IMR-90 (cell line): ENCODE results near the gene FBRS. TPM values are rescaled to one million over a fixed set of nuclear protein-coding genes. Genes with fewer than 3 reads are reported as not detected.

Source experiments
- ATAC-seq: fragments of 200-7000 bp; cut with Tn5 transposase; 2 replicates; pipeline ENCODE4 v1.9.1; 2020; ENCODE audit warnings: low read depth, mild to moderate bottlenecking, moderate library complexity
- BruUV-seq: library from RNA; stranded (reverse); fragments of 400-500 nt; replicated peaks from 2 replicates; lab custom pipeline; 2021; lab: Mats Ljungman, UMichigan
- CTCF ChIA-PET: fragments of 300-600 bp; formaldehyde crosslinking; extraction: SDS; loops from one replicate; lab custom pipeline; 2021; ENCODE audit warnings: antibody characterized with exemption; lab: Yijun Ruan, JAX
- POLR2A ChIA-PET: fragments of 300-600 bp; sonication (Branson Sonifier 250); formaldehyde crosslinking; loops from one replicate; lab custom pipeline; 2022; ENCODE audit warnings: antibody characterized with exemption; ENCODE audit not compliant: unreplicated experiment; lab: Charles Lee
- DNase-seq: peaks from one replicate; pipeline ENCODE4 v3.0.0; 2013
- H2AFZ ChIP-seq: replicated peaks from 2 replicates; pipeline ENCODE3; 2013; ENCODE audit warnings: low read length, mild to moderate bottlenecking; ENCODE audit not compliant: poor library complexity
- H2AK5ac ChIP-seq: 2 replicates; pipeline ENCODE4 v1.6.1; 2013; ENCODE audit warnings: low read depth, low read length, inconsistent platforms
- H2AK9ac ChIP-seq: replicated peaks from 2 replicates; pipeline ENCODE3; 2013; ENCODE audit warnings: mild to moderate bottlenecking, low read depth, low read length, moderate library complexity; ENCODE audit not compliant: poor library complexity
- H2BK120ac ChIP-seq: 2 replicates; pipeline ENCODE4 v1.6.1; 2013; ENCODE audit warnings: low read depth, low read length, inconsistent platforms
- H2BK15ac ChIP-seq: 3 replicates; pipeline ENCODE4 v1.6.1; 2013; ENCODE audit warnings: low read depth, low read length, inconsistent platforms
- H2BK20ac ChIP-seq: 2 replicates; pipeline ENCODE4 v1.6.1; 2013; ENCODE audit warnings: low read depth, mild to moderate bottlenecking, inconsistent platforms, low read length, moderate library complexity
- H2BK5ac ChIP-seq: 2 replicates; pipeline ENCODE4 v1.6.1; 2013; ENCODE audit warnings: mild to moderate bottlenecking, low read depth, low read length, inconsistent platforms; ENCODE audit not compliant: poor library complexity, severe bottlenecking
- H3K14ac ChIP-seq: replicated peaks from 2 replicates; pipeline ENCODE4 v1.6.1; 2013; ENCODE audit warnings: low read depth, low read length, inconsistent platforms
- H3K18ac ChIP-seq: 2 replicates; pipeline ENCODE4 v1.6.1; 2013; ENCODE audit warnings: low read depth, low read length, control low read depth
- H3K23ac ChIP-seq: 2 replicates; pipeline ENCODE4 v1.6.1; 2013; ENCODE audit warnings: low read depth, low read length, inconsistent platforms
- H3K27ac ChIP-seq: 2 replicates; pipeline ENCODE4 v1.5.1; 2013; ENCODE audit warnings: mild to moderate bottlenecking, control low read depth, low read length; ENCODE audit not compliant: insufficient read depth
- H3K27me3 ChIP-seq: 2 replicates; pipeline ENCODE4 v1.6.1; 2013; ENCODE audit warnings: low read length; ENCODE audit not compliant: control insufficient read depth, insufficient read depth
- H3K36me3 ChIP-seq: 2 replicates; pipeline ENCODE4 v1.6.1; 2013; ENCODE audit warnings: low read length, mixed read lengths; ENCODE audit not compliant: control insufficient read depth, insufficient read depth
- H3K4ac ChIP-seq: 2 replicates; pipeline ENCODE4 v1.6.1; 2013; ENCODE audit warnings: low read depth, low read length, inconsistent platforms
- H3K4me1 ChIP-seq: 2 replicates; pipeline ENCODE4 v1.6.1; 2013; ENCODE audit warnings: low read length, mixed read lengths; ENCODE audit not compliant: control insufficient read depth, insufficient read depth
- H3K4me2 ChIP-seq: 2 replicates; pipeline ENCODE4 v1.6.1; 2013; ENCODE audit warnings: low read depth, mild to moderate bottlenecking, control low read depth, low read length, moderate library complexity
- H3K4me3 ChIP-seq: 2 replicates; pipeline ENCODE4 v1.5.1; 2013; ENCODE audit warnings: low read depth, mild to moderate bottlenecking, control low read depth, low read length, moderate library complexity; ENCODE audit not compliant: insufficient read depth
- H3K56ac ChIP-seq: 2 replicates; pipeline ENCODE4 v1.6.1; 2013; ENCODE audit warnings: low read length, inconsistent platforms; ENCODE audit not compliant: insufficient read depth; ENCODE audit errors: extremely low read depth
- H3K79me1 ChIP-seq, 2 experiments: 2 replicates each; pipeline ENCODE4 v1.6.1; 2013; ENCODE audit warnings: low read length in 2 of 2, inconsistent platforms in 1 of 2, low read depth in 1 of 2
- H3K9ac ChIP-seq: 2 replicates; pipeline ENCODE4 v1.6.1; 2013; ENCODE audit warnings: low read depth, low read length, control low read depth
- H3K9me1 ChIP-seq: 2 replicates; pipeline ENCODE4 v1.6.1; 2013; ENCODE audit warnings: low read length, inconsistent platforms; ENCODE audit not compliant: insufficient read depth
- H3K9me3 ChIP-seq: 2 replicates; pipeline ENCODE4 v1.6.1; 2013; ENCODE audit warnings: low read length; ENCODE audit not compliant: control insufficient read depth, insufficient read depth
- H4K20me1 ChIP-seq: 2 replicates; pipeline ENCODE4 v1.6.1; 2013; ENCODE audit warnings: low read length, inconsistent platforms; ENCODE audit not compliant: insufficient read depth
- H4K5ac ChIP-seq: 2 replicates; pipeline ENCODE4 v1.6.1; 2013; ENCODE audit warnings: mild to moderate bottlenecking, low read depth, low read length, control low read depth
- H4K8ac ChIP-seq, 2 experiments: 2 replicates each; pipeline ENCODE4 v1.6.1; 2013; ENCODE audit warnings: low read depth in 2 of 2, low read length in 2 of 2, control low read depth in 1 of 2, inconsistent platforms in 1 of 2
- H4K91ac ChIP-seq: 2 replicates; pipeline ENCODE4 v1.6.1; 2013; ENCODE audit warnings: low read depth, low read length, inconsistent platforms; ENCODE audit not compliant: insufficient read depth
- BHLHE40 ChIP-seq: fragments of 150-350 bp; IDR thresholded peaks from 2 replicates; pipeline ENCODE4 v1.6.1; 2016; ENCODE audit warnings: mild to moderate bottlenecking, low read depth, low read length
- CEBPB ChIP-seq: IDR thresholded peaks from 2 replicates; pipeline ENCODE4 v1.6.1; 2012; ENCODE audit warnings: low read depth, low read length, improper control_type of control experiment
- CHD1 ChIP-seq: IDR thresholded peaks from 2 replicates; pipeline ENCODE4 v1.6.1; 2012; ENCODE audit warnings: low read depth, low read length, improper control_type of control experiment
- CTCF ChIP-seq: conservative IDR thresholded peaks from 2 replicates; pipeline ENCODE4 v1.5.1; 2012; ENCODE audit warnings: mild to moderate bottlenecking, low read depth, low read length, improper control_type of control experiment
- ELK1 ChIP-seq: fragments of 150-350 bp; IDR thresholded peaks from 2 replicates; pipeline ENCODE4 v1.6.1; 2016; ENCODE audit warnings: low read depth, mild to moderate bottlenecking, low read length, moderate library complexity, borderline replicate concordance
- FOS ChIP-seq: fragments of 150-350 bp; IDR thresholded peaks from 2 replicates; pipeline ENCODE4 v1.6.1; 2016; ENCODE audit warnings: low read depth, low read length
- MAFK ChIP-seq: IDR thresholded peaks from 2 replicates; pipeline ENCODE4 v1.6.1; 2012; ENCODE audit warnings: low read depth, low read length, improper control_type of control experiment
- MAZ ChIP-seq: IDR thresholded peaks from 2 replicates; pipeline ENCODE4 v1.6.1; 2012; ENCODE audit warnings: low read depth, mild to moderate bottlenecking, low read length, improper control_type of control experiment, moderate library complexity, borderline replicate concordance
- MXI1 ChIP-seq: IDR thresholded peaks from 2 replicates; pipeline ENCODE4 v1.6.1; 2012; ENCODE audit warnings: low read depth, mild to moderate bottlenecking, low read length, moderate library complexity, borderline replicate concordance
- NFE2L2 ChIP-seq: fragments of 150-350 bp; IDR thresholded peaks from 2 replicates; pipeline ENCODE4 v1.6.1; 2016; ENCODE audit warnings: low read depth, mild to moderate bottlenecking, low read length
- POLR2A ChIP-seq: IDR thresholded peaks from 2 replicates; pipeline ENCODE4 v1.6.1; 2012; ENCODE audit warnings: mild to moderate bottlenecking, low read depth, low read length
- RAD21 ChIP-seq: IDR thresholded peaks from 2 replicates; pipeline ENCODE4 v1.6.1; 2012; ENCODE audit warnings: low read length, improper control_type of control experiment
- RCOR1 ChIP-seq: IDR thresholded peaks from 2 replicates; pipeline ENCODE4 v1.6.1; 2012; ENCODE audit warnings: mild to moderate bottlenecking, low read length, improper control_type of control experiment; ENCODE audit not compliant: insufficient replicate concordance
- RFX5 ChIP-seq: IDR thresholded peaks from 2 replicates; pipeline ENCODE4 v1.8.0; 2012; ENCODE audit warnings: low read depth, mild to moderate bottlenecking, low read length, moderate library complexity
- SMC3 ChIP-seq: fragments of 150-350 bp; IDR thresholded peaks from 2 replicates; pipeline ENCODE4 v1.6.1; 2016; ENCODE audit warnings: low read depth, mild to moderate bottlenecking, antibody characterized with exemption, low read length, moderate library complexity
- USF2 ChIP-seq: fragments of 150-350 bp; IDR thresholded peaks from 2 replicates; pipeline ENCODE4 v1.6.1; 2017; ENCODE audit warnings: mild to moderate bottlenecking, antibody characterized with exemption, low read length, low read depth
- WGBS, 2 experiments: methylation state at CpG; one replicate each; pipeline versions ENCODE4 v1.1.5 to v1.1.7; 2013; ENCODE audit warnings: missing lambda C conversion rate in 2 of 2; ENCODE audit not compliant: insufficient read length in 1 of 2; ENCODE audit errors: extremely low coverage in 2 of 2; 5-methylcytosine and 5-hydroxymethylcytosine counted together
- dilution Hi-C: fragments of 300-500 bp; cut with HindIII; formaldehyde crosslinking; loops from one replicate; pipeline ENCODE4 v1.14.3; 2018; ENCODE audit warnings: low sequenced_read_pairs; ENCODE audit not compliant: unreplicated experiment
- in situ Hi-C: fragments of 300-500 bp; cut with MboI; formaldehyde crosslinking; loops from 3 replicates; pipeline ENCODE4 v1.14.3; 2019; ENCODE audit warnings: low sequenced_read_pairs, inconsistent platforms, mixed read lengths
- intact Hi-C: fragments of 100-400 bp; cut with micrococcal nuclease; formaldehyde crosslinking; loops from 2 replicates; pipeline ENCODE4 v1.10.0; 2022
- polyA plus RNA-seq, 3 experiments: library from polyadenylated mRNA; depleted of rRNA; stranded (reverse); fragments of >200 nt; gene quantifications; 2 replicates each; pipeline ENCODE4 v1.2.3, GENCODE V29; 2012; ENCODE audit warnings: low replicate concordance in 1 of 3
- total RNA-seq: library from RNA; depleted of rRNA; stranded (reverse); fragments of >200 nt; gene quantifications from 2 replicates; pipeline ENCODE4 v1.2.3, GENCODE V29; 2012

FBRS gene
- total and polyA plus RNA-seq, 2 of the 4 experiments (the other 2 are of a cell fraction) = 2.0 to 22.4 TPM

GRCh38 chr16:30710971-30711370, 52.7 kb downstream of the FBRS start:
- Histone ChIP-seq H3K36me3 (peaks cover 79% of the 10 kb centered on the region), H3K9me3 (no peaks in the 10 kb centered on the region), H2AK9ac (no peak overlapping the region), H3K56ac (no peak overlapping the region), H3K27me3 (no peaks in the 10 kb centered on the region), H2BK5ac (no peak overlapping the region), H3K4me2 (no peak overlapping the region), H3K27ac (no peak overlapping the region), H4K5ac (no peak overlapping the region), H3K9me1 (peaks cover 7% of the 10 kb centered on the region; the same call in 1 of the 2 replicates), H3K79me1 (peaks cover 33 to 55% of the 10 kb centered on the region in 2 experiments), H4K91ac (no peak overlapping the region), H3K14ac (no peak overlapping the region), H3K4ac (no peak overlapping the region), H2BK20ac (no peak overlapping the region), H2BK15ac (no peak overlapping the region), H4K20me1 (peaks cover 17% of the 10 kb centered on the region), H2BK120ac (no peak overlapping the region), H3K18ac (no peak overlapping the region), H3K4me1 (peaks cover 5% of the 10 kb centered on the region; the same call in 1 of the 2 replicates), H3K23ac (no peak overlapping the region), H2AFZ (no peak overlapping the region), H2AK5ac (no peak overlapping the region), H4K8ac (no peak overlapping the region), H3K9ac (no peak overlapping the region), H3K4me3 (no peak overlapping the region)
- in situ Hi-C loops = no loop called here
- CTCF ChIA-PET = no interaction called here
- intact Hi-C loops = no loop called here
- peak; percentile 39 for DNase-seq
- BruUV-seq = no TSS peak
- POLR2A ChIA-PET = no interaction called here
- dilution Hi-C loops = no loop called here
- TF ChIP-seq BHLHE40 (no peak), MXI1 (no peak), RCOR1 (no peak), CHD1 (no peak), FOS (no peak), NFE2L2 (no peak), SMC3 (no peak), POLR2A (no peak), RAD21 (no peak), MAFK (no peak), CEBPB (no peak), MAZ (no peak), RFX5 (no peak), USF2 (no peak), CTCF (no peak), ELK1 (no peak)
- no CpG with 5 or more reads among the region's 4 CpGs for WGBS, 2 experiments
- ATAC-seq = peak; percentile 22; the same call in 1 of the 2 replicates
